Calu3 (cell line): ENCODE data around the gene NMT1. TPM values are rescaled to one million over a fixed set of nuclear protein-coding genes. Genes with fewer than 3 reads are reported as not detected.

Experiments used
- BruUV-seq: library from RNA; stranded (reverse); fragments of 400-500 nt; replicated peaks from 2 replicates; lab custom pipeline; 2021; lab: Mats Ljungman, UMichigan
- CTCF ChIA-PET: fragments of 300-600 bp; sonication (Branson Sonifier 250); formaldehyde crosslinking; loops from one replicate; lab custom pipeline; 2022; ENCODE audit warnings: antibody characterized with exemption; lab: Charles Lee
- DNase-seq: peaks from one replicate; pipeline ENCODE4 v3.0.0; 2022
- H3K27ac Mint-ChIP-seq: one replicate; pipeline ENCODE4 v1.8.0; 2022; ENCODE audit warnings: mixed read lengths; ENCODE audit not compliant: unreplicated experiment
- H3K27me3 Mint-ChIP-seq: one replicate; pipeline ENCODE4 v1.8.0; 2022; ENCODE audit warnings: mixed read lengths; ENCODE audit not compliant: unreplicated experiment
- H3K36me3 Mint-ChIP-seq: one replicate; pipeline ENCODE4 v1.8.0; 2022; ENCODE audit warnings: mild to moderate bottlenecking, moderate library complexity, mixed read lengths; ENCODE audit not compliant: insufficient read depth, unreplicated experiment
- H3K4me1 Mint-ChIP-seq: one replicate; pipeline ENCODE4 v1.8.0; 2022; ENCODE audit warnings: mild to moderate bottlenecking, low read depth, mixed read lengths; ENCODE audit not compliant: unreplicated experiment
- H3K4me3 Mint-ChIP-seq: one replicate; pipeline ENCODE4 v1.8.0; 2022; ENCODE audit warnings: mild to moderate bottlenecking, low read depth, moderate library complexity, mixed read lengths; ENCODE audit not compliant: unreplicated experiment
- H3K9me3 Mint-ChIP-seq: one replicate; pipeline ENCODE4 v1.8.0; 2022; ENCODE audit warnings: low read depth, mixed read lengths; ENCODE audit not compliant: unreplicated experiment
- CTCF ChIP-seq: fragments of 200-600 bp; IDR thresholded peaks from one replicate; pipeline ENCODE4 v1.8.0; 2022; ENCODE audit warnings: antibody characterized with exemption; ENCODE audit not compliant: unreplicated experiment
- intact Hi-C: fragments of 100-400 bp; cut with micrococcal nuclease; formaldehyde crosslinking; loops from one replicate; pipeline ENCODE4 v1.10.0; 2022; ENCODE audit not compliant: unreplicated experiment
- total RNA-seq: library from RNA; stranded (reverse); gene quantifications from 2 replicates; pipeline ENCODE4 v1.2.3, GENCODE V29; 2022

The NMT1 gene
- total RNA-seq, 1 experiment from 2014 or later, result 185 TPM

GRCh38 chr17:45128989-45129388, 67.9 kb downstream of the NMT1 start:
- Mint-ChIP-seq H3K4me3 (no peak overlapping the region), H3K4me1 (peaks cover 55% of the 10 kb centered on the region), H3K9me3 (no peaks in the 10 kb centered on the region), H3K36me3 (peaks cover 49% of the 10 kb centered on the region), H3K27me3 (no peaks in the 10 kb centered on the region), H3K27ac (peak overlapping the region; percentile 29)
- CTCF ChIA-PET, result interaction anchor here (1.2 kb wide), 1 partner anchor 10 kb away, joined by 3 read pairs; no protein-coding TSS in a partner anchor
- no peak for DNase-seq
- intact Hi-C loops, result no loop called here
- BruUV-seq, result no TSS peak
- TF ChIP-seq CTCF, result no peak

GRCh38 chr17:45129426-45129939, 68.4 kb downstream of the NMT1 start:
- TF ChIP-seq CTCF, result no peak
- Mint-ChIP-seq H3K4me3 (no peak overlapping the region), H3K4me1 (peaks cover 50% of the 10 kb centered on the region), H3K27ac (peak overlapping the region; percentile 29), H3K9me3 (no peaks in the 10 kb centered on the region), H3K27me3 (no peaks in the 10 kb centered on the region), H3K36me3 (peaks cover 45% of the 10 kb centered on the region)
- BruUV-seq, result no TSS peak
- intact Hi-C loops, result no loop called here
- DNase-seq, result no peak
- CTCF ChIA-PET, result interaction anchor here (1.2 kb wide), 1 partner anchor 11 kb away, joined by 3 read pairs; no protein-coding TSS in a partner anchor

GRCh38 chr17:45129940-45130680, 69.0 kb downstream of the NMT1 start:
- intact Hi-C loops, result loop anchor here (2.0 to 10.0 kb wide), 5 partner anchors 21 to 355 kb away; partner anchors contain the start of genes DCAKD and GFAP
- Mint-ChIP-seq H3K27ac (peak overlapping the region; percentile 29), H3K4me1 (peaks cover 46% of the 10 kb centered on the region), H3K27me3 (no peaks in the 10 kb centered on the region), H3K36me3 (peaks cover 43% of the 10 kb centered on the region), H3K4me3 (peak overlapping the region; percentile 88), H3K9me3 (no peaks in the 10 kb centered on the region)
- no peak for TF ChIP-seq CTCF
- CTCF ChIA-PET, result interaction anchor here (1.2 kb wide), 1 partner anchor 11 kb away, joined by 3 read pairs; no protein-coding TSS in a partner anchor
- DNase-seq, result peak; percentile 53
- BruUV-seq, result no TSS peak

GRCh38 chr17:45130681-45131615, 69.8 kb downstream of the NMT1 start:
- intact Hi-C loops, result loop anchor here (2.0 to 10.0 kb wide), 5 partner anchors 22 to 356 kb away; partner anchors contain the start of genes DCAKD and GFAP
- no peak for TF ChIP-seq CTCF
- TSS peak; percentile 49 for BruUV-seq
- H3K4me1 Mint-ChIP-seq, result peaks cover 47% of the 10 kb centered on the region
- H3K27ac Mint-ChIP-seq, result peak overlapping the region; percentile 8
- H3K4me3 Mint-ChIP-seq, result peak overlapping the region; percentile 88
- peaks cover 52% of the 10 kb centered on the region for H3K36me3 Mint-ChIP-seq
- no peaks in the 10 kb centered on the region for H3K9me3 Mint-ChIP-seq
- DNase-seq, result no peak
- CTCF ChIA-PET, result interaction anchor here (0.7 kb wide), 1 partner anchor 219 kb away, joined by 3 read pairs; no protein-coding TSS in a partner anchor
- no peaks in the 10 kb centered on the region for H3K27me3 Mint-ChIP-seq
